ENCODE data around the gene MCEMP1.

- TF ChIP-seq, protein P1, sequence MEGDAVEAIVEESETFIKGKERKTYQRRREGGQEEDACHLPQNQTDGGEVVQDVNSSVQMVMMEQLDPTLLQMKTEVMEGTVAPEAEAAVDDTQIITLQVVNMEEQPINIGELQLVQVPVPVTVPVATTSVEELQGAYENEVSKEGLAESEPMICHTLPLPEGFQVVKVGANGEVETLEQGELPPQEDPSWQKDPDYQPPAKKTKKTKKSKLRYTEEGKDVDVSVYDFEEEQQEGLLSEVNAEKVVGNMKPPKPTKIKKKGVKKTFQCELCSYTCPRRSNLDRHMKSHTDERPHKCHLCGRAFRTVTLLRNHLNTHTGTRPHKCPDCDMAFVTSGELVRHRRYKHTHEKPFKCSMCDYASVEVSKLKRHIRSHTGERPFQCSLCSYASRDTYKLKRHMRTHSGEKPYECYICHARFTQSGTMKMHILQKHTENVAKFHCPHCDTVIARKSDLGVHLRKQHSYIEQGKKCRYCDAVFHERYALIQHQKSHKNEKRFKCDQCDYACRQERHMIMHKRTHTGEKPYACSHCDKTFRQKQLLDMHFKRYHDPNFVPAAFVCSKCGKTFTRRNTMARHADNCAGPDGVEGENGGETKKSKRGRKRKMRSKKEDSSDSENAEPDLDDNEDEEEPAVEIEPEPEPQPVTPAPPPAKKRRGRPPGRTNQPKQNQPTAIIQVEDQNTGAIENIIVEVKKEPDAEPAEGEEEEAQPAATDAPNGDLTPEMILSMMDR (conservative IDR thresholded peaks at IDR 0.05; ENCODE audit: low read depth in 2 of 2) = no peak
- TF ChIP-seq JUNB (IDR thresholded peaks at IDR 0.05; ENCODE audit: unreplicated experiment) (no peak), EZH2 (IDR thresholded peaks at IDR 0.05; ENCODE audit: low read depth, unreplicated experiment) (no peak), POLR2AphosphoS5 (IDR thresholded peaks at IDR 0.05; ENCODE audit: low read depth) (no peak), EZH2phosphoT487 (IDR thresholded peaks at IDR 0.05; ENCODE audit: unreplicated experiment) (no peak), ZNF331 (CRISPR knock-in tag; IDR thresholded peaks at IDR 0.05; ENCODE audit: low read depth) (no peak), REST (IDR thresholded peaks at IDR 0.05; ENCODE audit: unreplicated experiment) (no peak)
- TF ChIP-seq, protein P2, sequence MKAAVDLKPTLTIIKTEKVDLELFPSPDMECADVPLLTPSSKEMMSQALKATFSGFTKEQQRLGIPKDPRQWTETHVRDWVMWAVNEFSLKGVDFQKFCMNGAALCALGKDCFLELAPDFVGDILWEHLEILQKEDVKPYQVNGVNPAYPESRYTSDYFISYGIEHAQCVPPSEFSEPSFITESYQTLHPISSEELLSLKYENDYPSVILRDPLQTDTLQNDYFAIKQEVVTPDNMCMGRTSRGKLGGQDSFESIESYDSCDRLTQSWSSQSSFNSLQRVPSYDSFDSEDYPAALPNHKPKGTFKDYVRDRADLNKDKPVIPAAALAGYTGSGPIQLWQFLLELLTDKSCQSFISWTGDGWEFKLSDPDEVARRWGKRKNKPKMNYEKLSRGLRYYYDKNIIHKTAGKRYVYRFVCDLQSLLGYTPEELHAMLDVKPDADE (IDR thresholded peaks at IDR 0.05) = no peak
- TF ChIP-seq, protein P3, sequence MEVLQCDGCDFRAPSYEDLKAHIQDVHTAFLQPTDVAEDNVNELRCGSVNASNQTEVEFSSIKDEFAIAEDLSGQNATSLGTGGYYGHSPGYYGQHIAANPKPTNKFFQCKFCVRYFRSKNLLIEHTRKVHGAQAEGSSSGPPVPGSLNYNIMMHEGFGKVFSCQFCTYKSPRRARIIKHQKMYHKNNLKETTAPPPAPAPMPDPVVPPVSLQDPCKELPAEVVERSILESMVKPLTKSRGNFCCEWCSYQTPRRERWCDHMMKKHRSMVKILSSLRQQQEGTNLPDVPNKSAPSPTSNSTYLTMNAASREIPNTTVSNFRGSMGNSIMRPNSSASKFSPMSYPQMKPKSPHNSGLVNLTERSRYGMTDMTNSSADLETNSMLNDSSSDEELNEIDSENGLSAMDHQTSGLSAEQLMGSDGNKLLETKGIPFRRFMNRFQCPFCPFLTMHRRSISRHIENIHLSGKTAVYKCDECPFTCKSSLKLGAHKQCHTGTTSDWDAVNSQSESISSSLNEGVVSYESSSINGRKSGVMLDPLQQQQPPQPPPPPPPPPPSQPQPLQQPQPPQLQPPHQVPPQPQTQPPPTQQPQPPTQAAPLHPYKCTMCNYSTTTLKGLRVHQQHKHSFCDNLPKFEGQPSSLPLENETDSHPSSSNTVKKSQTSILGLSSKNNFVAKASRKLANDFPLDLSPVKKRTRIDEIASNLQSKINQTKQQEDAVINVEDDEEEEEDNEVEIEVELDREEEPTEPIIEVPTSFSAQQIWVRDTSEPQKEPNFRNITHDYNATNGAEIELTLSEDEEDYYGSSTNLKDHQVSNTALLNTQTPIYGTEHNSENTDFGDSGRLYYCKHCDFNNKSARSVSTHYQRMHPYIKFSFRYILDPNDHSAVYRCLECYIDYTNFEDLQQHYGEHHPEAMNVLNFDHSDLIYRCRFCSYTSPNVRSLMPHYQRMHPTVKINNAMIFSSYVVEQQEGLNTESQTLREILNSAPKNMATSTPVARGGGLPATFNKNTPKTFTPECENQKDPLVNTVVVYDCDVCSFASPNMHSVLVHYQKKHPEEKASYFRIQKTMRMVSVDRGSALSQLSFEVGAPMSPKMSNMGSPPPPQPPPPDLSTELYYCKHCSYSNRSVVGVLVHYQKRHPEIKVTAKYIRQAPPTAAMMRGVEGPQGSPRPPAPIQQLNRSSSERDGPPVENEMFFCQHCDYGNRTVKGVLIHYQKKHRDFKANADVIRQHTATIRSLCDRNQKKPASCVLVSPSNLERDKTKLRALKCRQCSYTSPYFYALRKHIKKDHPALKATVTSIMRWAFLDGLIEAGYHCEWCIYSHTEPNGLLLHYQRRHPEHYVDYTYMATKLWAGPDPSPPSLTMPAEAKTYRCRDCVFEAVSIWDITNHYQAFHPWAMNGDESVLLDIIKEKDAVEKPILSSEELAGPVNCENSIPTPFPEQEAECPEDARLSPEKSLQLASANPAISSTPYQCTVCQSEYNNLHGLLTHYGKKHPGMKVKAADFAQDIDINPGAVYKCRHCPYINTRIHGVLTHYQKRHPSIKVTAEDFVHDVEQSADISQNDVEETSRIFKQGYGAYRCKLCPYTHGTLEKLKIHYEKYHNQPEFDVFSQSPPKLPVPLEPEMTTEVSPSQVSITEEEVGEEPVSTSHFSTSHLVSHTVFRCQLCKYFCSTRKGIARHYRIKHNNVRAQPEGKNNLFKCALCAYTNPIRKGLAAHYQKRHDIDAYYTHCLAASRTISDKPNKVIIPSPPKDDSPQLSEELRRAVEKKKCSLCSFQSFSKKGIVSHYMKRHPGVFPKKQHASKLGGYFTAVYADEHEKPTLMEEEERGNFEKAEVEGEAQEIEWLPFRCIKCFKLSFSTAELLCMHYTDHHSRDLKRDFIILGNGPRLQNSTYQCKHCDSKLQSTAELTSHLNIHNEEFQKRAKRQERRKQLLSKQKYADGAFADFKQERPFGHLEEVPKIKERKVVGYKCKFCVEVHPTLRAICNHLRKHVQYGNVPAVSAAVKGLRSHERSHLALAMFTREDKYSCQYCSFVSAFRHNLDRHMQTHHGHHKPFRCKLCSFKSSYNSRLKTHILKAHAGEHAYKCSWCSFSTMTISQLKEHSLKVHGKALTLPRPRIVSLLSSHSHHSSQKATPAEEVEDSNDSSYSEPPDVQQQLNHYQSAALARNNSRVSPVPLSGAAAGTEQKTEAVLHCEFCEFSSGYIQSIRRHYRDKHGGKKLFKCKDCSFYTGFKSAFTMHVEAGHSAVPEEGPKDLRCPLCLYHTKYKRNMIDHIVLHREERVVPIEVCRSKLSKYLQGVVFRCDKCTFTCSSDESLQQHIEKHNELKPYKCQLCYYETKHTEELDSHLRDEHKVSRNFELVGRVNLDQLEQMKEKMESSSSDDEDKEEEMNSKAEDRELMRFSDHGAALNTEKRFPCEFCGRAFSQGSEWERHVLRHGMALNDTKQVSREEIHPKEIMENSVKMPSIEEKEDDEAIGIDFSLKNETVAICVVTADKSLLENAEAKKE (CRISPR knock-in tag; IDR thresholded peaks at IDR 0.05) = no peak
These were observed 40.6 kb upstream of the MCEMP1 start for GRCh38 chr19:7636317-7636690.

Measured in GM23338 (cell line).